NCI-H2196 treated with DMSO at 0.1 percent for 48 hours (cell line): ENCODE results near the gene GPER1.

Source experiments
- DNase-seq: peaks from one replicate; lab custom pipeline; 2025; ENCODE audit not compliant: unreplicated experiment; lab: John Stamatoyannopoulos, UW

Gene GPER1

DNA sequence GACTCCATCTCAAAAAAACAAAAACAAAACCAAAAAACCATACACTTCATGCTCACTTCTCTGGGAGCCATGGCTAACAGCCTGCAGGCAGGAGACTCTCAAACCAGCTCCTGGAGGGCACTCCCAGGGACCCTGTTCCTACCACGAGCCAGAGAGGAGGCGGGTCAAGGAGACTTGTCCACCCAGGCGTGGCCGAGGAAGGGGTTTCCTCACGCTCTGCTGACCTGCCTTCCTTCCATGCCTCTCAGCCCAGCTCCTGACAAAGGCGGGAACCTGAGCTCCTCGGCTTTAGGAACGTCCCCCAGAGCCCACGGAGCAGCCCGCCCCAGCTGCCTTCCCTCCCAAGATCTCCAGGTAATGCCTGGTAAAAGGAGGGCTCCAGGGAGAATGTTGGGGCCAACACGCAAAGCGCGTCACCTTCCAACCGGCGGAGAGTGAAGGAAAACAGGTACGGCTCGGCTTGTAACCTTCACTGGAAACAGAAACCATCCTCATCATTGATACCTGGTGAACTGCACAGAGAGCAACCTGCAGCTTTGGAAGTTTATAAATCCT lies 34.0 kb upstream of the GPER1 start:
- no peak for DNase-seq

DNA sequence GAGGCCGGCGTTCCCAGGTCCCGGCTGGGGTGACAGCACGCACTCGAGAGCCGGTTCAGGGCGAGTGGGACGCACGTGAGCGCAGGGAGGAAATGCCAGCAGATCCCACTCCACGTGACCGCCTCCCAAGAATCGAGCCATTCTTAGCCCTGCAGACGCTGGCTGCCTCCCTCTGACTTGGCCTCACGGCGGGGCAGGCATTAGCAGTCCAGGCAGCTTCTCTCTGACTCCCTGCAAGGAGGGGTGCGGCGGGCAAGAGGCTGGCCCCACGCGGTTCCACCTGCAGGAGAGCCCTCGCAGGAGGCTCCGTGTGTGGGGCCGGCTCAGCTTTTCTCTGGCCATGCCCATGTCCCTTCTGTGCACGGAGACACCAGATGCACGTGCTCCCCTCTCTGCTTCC lies 33.5 kb upstream of the GPER1 start:
- no peak for DNase-seq

DNA sequence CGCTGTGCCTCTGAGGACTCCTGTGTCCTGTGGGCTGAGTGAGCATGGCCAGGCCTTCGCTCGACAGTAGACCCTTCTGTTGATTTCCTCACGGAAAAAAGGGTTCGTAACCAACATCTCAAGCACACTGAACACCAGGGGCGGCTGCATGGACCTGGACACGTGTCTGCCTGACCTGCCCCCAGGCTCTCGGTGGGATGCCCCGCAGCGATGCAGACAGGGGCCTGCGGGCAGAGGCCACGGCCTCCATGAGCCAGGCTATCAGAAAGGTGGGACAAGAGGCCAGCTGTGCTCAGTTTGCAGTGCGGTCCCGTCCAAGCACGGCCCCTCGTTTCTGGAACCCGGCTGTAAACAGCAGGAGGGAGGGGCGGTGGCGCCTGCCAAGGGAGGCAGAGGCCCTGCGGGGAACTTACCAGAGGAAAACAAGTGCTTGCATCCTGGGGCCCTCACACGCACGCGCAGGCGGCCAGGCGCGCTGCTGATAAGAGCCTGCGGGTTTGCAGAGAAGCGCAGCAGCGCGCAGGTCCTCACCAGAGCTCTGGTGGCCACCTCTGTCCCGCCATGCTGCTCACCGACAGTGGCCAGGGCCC lies 33.0 kb upstream of the GPER1 start:
- no peak for DNase-seq

DNA sequence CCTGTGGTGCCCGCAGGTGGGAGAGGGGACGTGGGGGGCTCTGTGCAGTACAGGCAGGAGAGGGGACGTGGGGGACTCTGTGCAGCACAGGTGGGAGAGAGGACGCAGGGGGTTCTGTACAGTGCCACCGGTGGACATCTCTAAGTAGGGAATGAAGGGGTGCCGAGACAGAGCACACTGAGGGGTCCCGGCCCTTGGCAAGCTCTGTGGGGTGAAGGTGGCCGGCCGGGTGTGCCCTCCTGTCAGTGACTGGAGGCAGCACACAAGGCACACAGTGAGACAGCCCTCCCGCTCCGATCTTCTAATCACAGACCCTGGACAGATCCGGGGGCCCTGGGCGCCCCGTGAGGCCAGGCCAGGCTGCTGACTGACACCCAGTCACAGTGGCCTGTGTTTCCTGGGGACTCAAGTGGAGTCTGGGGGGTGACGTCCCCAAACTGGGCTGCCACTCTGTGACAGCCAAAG lies 32.4 kb upstream of the GPER1 start:
- no peak for DNase-seq

DNA sequence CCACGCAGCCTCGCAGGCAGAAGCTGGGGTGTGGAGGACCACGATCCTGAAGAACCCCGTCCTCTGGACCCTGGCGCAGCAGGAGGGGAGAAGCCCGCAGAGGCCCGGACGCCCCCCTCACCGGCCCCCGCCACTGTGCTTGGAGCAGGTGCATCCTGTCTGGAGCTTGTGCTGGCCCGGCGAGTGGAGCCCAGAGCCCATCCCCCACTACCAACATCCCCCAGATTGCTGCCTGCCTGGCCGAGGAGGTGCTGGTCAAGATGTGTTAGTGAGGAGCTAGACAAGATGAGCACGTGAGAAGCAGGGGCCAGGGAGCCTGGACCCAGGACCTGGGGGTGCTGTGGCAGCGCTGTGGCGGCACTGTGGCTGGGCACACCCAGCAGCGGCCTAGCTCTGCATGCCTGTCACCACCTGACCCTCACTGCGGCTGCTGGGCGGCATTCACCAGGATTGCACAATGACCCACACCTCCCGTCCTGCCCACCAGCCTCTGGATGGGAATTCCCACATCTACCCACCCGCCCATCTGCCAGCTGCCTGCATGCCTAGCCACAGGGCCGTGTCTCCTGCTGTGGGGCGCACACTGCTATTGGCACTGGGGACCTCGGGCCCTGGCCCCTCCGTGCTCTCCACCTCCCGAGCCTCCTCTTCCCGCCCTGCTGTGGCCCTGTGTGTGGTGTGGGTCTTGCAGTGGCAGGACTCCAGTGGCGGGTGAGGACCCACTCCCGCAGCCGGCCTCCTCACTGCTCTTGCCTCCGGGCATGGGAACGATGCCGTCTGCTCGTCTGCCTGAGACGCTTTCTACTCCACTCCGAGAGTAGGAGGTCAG lies 31.7 kb upstream of the GPER1 start:
- DNase-seq, result no peak

DNA sequence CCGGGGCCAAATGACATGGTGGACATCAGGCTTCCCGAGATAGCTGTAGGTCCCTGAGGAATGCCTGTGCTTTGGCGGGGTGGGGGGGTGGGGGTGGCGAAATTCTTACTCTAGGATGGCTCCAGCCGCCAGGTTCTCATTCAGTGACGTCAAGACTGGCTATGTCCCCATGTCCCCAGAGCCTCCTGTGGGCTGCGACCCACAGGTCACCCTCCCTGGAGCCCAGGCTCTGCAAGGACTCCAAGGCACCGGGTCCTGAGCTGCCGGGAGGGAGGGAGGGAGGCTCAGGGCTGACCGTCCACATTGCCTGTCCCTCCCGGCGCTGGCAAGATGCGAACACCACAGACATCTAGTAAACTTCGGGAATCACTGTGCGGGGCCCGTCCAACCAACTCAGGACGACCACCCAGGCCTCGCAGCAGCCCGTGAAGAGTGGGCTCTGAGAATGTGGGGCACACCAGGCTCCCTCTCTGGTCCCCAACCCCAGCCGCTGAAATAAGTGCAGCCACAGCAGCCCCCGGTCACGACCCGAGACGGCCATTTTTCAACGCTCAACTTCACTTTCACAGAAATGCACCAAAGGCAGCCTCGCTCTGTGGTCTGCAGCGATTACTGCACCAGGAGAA lies 31.0 kb upstream of the GPER1 start:
- no peak for DNase-seq

DNA sequence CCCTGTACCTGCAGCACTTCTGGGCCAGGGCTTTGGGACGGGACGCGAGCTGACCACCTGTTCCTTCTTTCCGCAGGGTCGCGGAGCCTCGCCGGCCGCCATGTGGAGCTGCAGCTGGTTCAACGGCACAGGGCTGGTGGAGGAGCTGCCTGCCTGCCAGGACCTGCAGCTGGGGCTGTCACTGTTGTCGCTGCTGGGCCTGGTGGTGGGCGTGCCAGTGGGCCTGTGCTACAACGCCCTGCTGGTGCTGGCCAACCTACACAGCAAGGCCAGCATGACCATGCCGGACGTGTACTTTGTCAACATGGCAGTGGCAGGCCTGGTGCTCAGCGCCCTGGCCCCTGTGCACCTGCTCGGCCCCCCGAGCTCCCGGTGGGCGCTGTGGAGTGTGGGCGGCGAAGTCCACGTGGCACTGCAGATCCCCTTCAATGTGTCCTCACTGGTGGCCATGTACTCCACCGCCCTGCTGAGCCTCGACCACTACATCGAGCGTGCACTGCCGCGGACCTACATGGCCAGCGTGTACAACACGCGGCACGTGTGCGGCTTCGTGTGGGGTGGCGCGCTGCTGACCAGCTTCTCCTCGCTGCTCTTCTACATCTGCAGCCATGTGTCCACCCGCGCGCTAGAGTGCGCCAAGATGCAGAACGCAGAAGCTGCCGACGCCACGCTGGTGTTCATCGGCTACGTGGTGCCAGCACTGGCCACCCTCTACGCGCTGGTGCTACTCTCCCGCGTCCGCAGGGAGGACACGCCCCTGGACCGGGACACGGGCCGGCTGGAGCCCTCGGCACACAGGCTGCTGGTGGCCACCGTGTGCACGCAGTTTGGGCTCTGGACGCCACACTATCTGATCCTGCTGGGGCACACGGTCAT lies 30.3 kb upstream of the GPER1 start:
- DNase-seq, result no peak

DNA sequence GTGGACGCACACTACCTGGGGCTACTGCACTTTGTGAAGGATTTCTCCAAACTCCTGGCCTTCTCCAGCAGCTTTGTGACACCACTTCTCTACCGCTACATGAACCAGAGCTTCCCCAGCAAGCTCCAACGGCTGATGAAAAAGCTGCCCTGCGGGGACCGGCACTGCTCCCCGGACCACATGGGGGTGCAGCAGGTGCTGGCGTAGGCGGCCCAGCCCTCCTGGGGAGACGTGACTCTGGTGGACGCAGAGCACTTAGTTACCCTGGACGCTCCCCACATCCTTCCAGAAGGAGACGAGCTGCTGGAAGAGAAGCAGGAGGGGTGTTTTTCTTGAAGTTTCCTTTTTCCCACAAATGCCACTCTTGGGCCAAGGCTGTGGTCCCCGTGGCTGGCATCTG lies 29.6 kb upstream of the GPER1 start:
- DNase-seq, result no peak

DNA sequence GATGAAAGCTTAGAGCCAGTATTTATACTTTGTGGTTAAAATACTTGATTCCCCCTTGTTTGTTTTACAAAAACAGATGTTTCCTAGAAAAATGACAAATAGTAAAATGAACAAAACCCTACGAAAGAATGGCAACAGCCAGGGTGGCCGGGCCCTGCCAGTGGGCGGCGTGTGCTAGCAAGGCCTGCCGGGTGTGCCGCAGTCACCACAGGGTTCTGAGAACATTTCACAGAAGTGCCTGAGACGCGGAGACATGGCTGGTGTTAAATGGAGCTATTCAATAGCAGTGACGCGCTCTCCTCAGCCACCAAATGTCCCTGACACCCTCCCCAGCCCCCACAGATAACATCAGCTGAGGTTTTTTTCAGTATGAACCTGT lies 29.1 kb upstream of the GPER1 start:
- DNase-seq, result no peak

DNA sequence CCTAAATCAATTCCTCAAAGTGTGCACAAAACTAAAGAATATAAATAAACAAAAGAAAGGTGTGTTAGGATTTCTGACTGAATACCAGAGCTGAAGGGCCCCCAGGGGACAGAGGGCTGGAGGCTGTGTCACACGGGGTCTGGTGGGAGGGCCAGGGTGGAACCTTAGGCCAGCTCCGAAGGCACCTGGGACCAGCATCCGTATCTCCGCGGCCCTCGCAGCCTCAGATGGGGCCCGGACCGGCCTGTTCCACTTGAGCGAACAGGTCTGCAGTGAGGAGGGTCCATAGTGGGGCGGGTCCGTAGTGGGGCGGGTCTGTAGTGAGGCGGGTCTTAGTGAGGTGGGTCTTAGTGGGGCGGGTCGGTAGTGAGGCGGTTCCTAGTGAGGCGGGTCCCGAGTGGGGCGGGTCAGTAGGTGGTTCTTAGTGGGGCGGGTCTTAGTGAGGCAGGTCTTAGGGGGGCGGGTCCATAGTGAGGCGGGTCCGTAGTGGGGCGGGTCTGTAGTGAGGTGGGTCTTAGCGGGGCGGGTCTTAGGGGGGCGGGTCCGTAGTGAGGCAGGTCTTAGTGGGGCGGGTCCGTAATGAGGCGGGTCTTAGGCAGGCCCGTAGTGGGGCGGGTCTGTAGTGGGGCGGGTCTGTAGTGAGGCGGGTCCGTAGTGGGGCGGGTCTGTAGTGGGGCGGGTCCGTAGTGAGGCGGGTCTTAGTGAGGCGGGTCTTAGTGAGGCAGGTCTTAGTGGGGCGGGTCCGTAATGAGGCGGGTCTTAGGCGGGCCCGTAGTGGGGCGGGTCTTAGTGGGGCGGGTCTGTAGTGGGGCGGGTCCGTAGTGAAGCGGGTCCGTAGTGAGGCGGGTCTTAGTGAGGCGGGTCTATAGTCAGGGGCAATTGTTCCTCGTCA lies 28.5 kb upstream of the GPER1 start:
- no peak for DNase-seq

DNA sequence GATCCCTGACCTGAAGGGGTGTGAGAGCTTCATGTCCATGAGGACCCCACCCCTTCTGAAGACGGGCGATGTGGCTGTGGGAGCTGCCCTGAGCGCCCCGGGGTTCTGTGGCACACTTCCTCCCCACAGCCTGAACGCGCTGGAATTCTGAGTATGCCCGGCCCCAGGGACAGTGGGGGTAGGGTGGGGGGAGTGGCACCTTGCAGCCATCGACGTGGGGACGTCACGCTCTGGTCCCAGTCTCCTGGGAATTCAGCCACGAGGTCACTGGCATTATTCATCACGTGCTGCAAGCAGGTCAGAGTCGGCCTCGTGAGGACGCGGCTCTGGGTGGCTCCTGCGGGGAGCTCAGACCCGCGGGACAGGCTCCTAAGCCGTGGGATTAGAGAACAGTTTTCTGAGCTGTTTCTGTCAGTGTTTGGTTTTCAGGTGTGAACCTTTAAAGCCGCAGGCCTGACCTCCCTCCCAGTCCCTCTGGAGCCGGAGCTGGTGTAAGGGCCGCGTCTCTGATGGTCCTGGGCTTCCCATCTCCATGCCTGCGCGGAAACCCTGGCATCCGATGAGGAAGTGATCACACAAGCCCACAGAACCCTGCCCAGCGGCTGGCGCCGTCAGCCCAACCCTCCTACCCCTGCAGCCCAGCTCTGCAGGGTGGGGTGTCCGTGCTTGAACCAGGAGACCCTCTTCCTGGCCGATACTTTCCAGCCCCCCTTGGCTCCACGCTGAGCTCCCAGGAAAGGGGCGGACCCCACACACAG lies 27.4 kb upstream of the GPER1 start:
- DNase-seq, result no peak

DNA sequence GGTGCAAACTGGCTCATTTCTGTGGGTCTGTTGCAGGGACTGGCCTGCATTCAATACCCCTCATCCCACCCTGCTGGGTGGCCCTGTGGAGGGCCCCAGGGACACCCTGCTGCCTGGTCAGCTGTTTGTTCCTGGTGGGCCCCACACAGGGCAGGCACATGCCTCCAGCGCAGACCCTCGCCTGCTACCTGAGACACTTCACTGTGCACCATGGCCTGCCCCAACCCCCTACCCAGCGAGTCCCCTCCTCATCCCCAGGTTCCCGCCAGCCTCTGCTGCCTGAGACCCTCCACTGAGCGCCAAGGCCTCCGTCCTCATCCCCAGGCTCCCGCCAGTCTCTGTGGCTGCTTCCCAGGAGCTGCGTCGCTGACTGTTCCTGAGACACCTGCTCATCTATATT lies 26.7 kb upstream of the GPER1 start:
- DNase-seq, result no peak

DNA sequence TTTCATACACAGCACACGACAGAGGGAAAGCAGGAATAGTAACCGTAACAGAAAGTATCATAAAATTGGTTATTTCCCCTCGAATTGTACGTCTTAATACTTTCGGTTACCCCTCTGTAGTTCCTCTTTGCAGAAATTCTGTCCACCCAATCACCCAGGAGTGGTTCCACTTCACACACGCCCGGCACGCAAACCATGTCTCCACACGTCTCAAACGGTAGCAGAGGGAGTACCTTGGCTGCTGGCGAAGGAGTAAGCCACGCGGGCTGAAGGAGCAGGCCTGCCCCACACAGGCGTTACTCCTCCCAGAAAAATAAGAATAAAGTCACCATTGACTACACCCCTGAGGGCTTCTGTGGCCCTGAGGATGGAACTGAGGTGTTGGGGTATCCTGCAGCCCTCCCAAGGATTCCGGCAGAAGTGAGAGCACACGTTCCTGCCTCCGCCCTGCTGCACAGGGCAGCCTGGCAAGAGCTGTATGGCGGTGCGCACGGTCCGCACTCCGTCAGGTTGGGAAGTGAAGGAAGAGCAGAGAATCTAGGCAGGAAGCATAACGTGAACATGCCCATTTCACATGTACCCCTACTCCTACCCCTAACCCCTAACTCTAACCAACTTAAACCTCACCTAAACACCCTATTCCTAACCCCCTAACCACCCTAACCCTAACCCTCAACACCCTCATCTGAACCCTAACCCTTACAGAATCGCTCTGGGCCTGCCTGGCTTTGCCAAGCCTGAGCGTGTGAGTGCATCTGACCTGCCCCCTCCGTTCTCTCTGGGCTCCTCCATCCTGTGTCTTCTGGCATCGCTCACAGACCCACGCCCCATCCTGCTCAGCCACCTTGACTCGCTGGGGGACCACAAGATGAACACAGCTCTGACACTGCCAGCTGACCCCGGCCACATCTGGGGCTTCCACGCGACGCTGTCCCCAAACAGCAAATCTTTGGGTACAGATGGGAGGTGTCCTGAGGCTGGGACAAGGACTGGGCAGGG lies 25.3 kb upstream of the GPER1 start:
- no peak for DNase-seq

DNA sequence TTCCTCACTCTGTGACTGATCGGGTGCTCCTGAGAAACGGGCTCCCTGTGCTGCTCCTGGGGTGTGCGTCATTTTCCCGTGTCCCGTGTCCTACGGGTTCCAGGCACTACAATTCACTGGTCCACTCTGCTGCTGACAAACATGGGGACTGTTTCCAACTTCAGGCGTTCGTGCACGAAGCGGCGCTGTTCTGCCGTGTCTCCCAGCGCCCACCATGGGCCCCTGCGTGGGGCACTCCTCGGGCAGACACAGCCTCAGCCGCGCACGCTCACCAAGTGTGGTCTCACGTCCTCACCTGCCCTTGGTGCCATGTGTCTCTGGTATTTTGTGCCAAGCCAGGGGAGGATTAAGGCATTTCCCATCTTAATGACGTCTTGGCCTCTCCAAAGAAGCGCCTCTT lies 24.6 kb upstream of the GPER1 start:
- no peak for DNase-seq

DNA sequence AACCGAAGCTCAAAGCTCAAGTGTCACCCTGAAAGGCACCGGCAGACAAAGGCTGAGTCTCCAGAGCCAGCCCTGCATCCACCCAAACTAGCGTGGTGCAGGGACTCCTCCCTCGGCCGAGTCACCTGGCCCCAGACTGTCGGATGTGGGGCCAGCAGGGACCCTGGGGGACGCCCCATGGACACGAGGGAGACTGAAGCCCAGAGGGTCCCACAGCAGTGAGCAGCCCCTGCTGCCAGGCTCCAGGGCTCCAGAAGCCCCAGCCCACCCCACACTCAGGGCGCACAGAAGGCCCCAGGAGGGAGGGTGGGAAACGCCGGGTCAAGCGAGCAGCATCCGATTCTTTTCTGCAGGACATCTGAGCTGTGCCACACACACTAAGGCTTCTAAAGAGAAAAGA lies 23.3 kb upstream of the GPER1 start:
- DNase-seq, result no peak

DNA sequence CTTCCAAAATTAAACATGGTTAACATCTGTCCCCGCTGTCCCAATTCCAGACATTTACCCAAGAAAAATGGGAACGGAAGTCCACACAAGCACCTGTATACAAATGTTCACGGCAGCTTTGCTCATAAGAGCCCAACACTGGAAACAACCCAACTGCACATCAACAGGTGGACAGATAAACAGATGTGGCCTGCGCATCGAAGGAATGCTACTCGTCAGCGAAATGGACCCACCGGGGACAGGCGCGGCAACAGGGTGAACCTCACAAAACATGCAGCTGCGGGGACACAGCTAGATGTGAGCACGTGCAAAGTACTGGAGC lies 22.7 kb upstream of the GPER1 start:
- DNase-seq, result no peak

DNA sequence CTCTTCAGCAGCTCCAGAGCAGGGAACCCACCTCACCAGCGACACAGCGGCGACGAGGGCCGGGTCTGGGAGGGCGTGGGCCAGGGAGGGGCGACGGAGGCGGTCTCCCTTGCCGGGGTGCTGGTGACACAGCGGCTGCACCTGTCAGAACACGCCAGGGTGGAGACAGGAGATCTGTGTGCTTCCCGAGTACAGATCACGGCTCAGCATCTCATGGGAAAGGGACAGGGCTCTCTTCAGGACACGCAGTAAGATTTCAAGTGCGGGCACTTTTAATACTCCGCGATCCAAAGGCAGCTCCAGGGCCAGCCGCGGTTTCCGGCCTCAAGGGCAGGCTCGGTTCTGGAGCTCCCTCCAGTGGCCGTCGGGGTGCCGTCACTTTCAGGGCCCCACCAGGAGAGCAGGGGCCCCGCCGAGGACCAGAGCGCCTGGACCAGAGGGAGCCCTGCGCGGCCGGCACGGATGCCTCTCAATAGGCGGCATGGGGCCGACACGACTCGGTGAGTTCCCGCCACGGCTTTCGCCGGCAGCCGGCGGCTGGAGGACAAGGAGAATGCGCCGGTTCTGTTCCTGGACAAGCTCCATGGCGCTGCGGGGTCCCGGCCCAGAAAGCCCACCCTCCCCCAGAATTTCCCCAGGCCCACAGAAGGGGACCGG lies 22.2 kb upstream of the GPER1 start:
- DNase-seq, result peak; percentile 29

DNA sequence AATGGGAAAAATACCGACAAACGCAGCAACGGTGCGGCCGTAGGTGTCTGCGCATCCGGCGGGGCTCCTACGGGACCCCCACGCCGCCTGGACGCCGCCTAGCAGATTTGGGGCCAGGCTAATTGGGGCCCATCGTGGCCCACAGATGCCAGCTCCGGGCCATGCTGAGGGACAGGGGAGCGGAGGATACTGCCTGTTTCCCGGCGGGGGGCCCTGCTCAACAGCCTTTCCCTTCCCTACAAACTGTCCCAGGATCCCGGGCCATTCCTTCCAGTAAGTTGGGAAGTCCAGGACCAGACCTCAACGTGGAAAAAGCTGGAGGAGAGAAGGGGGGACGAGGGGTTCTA lies 21.7 kb upstream of the GPER1 start:
- no peak for DNase-seq
